Measurements from ENCODE around the gene ZNF774. TPM values are rescaled to one million over a fixed set of nuclear protein-coding genes. Genes with fewer than 3 reads are reported as not detected.

Gene ZNF774
- total RNA-seq, 1 experiment from 2014 or later, result 1.5 TPM

Other genes starting within 250 kb of the ZNF774 start
- 56.1 and 68.8 TPM in 2 replicates for gene IDH2, start 249.8 kb upstream of the ZNF774 start, total RNA-seq (2014; rRNA removed; shearing (Covaris generic))
- 16.2 and 31.4 TPM in 2 replicates for gene SEMA4B, start 151.0 kb upstream of the ZNF774 start, total RNA-seq (2014; rRNA removed; shearing (Covaris generic))
- 25.5 and 39.3 TPM in 2 replicates for gene CIB1, start 118.3 kb upstream of the ZNF774 start, total RNA-seq (2014; rRNA removed; shearing (Covaris generic))
- gene GDPGP1, start 118.1 kb upstream of the ZNF774 start, total RNA-seq (2014; rRNA removed; shearing (Covaris generic)), result 4.2 TPM in 2 replicates
- 0.06 TPM in 1 of 2 replicates, not detected in the other for gene TTLL13, start 102.7 kb upstream of the ZNF774 start, total RNA-seq (2014; rRNA removed; shearing (Covaris generic))
- gene NGRN, start 86.6 kb upstream of the ZNF774 start, total RNA-seq (2014; rRNA removed; shearing (Covaris generic)), result 129 and 135 TPM in 2 replicates
- 98.5 and 143 TPM in 2 replicates for gene IQGAP1, start 36.0 kb downstream of the ZNF774 start, total RNA-seq (2014; rRNA removed; shearing (Covaris generic))
- 7.0 TPM in 2 replicates for gene CRTC3, start 177.6 kb downstream of the ZNF774 start, total RNA-seq (2014; rRNA removed; shearing (Covaris generic))